Lung (tissue), 13 donors: ENCODE measurements around the gene HM13. TPM values are rescaled to one million over a fixed set of nuclear protein-coding genes. Genes with fewer than 3 reads are reported as not detected.
"Not testable (repeated sequence)": the region's sequence is repeated elsewhere in the genome, so short reads cannot be mapped to it uniquely, and the experiment has no call there.

Source experiments
- ATAC-seq: fragments of 200-7000 bp; cut with Tn5 transposase; one replicate; pipeline ENCODE4 v1.9.1; 2020; ENCODE audit warnings: moderate number of reproducible peaks; ENCODE audit not compliant: insufficient read depth, low FRiP score
- DNase-seq, 3 donors: peaks; one replicate each; pipeline ENCODE4 v3.0.0-alpha.2; 2013 to 2017
- H3K27ac ChIP-seq, 2 donors: one replicate each; pipeline ENCODE4 v1.5.1; 2013; ENCODE audit warnings: mild to moderate bottlenecking in 2 of 2, moderate library complexity in 2 of 2, control low read depth in 1 of 2, inconsistent platforms in 1 of 2, low read depth in 1 of 2, low read length in 1 of 2
- H3K27me3 ChIP-seq, 3 donors: one replicate each; pipeline ENCODE4 v1.5.1; 2013; ENCODE audit warnings: low read length in 2 of 3; ENCODE audit not compliant: control insufficient read depth in 3 of 3, insufficient read depth in 3 of 3
- H3K36me3 ChIP-seq, 4 donors: one replicate each; pipeline ENCODE4 v1.5.1; 2013; ENCODE audit warnings: low read length in 4 of 4, mild to moderate bottlenecking in 1 of 4, moderate library complexity in 1 of 4; ENCODE audit not compliant: control insufficient read depth in 4 of 4, insufficient read depth in 4 of 4
- H3K4me1 ChIP-seq, 5 donors: one replicate each; pipeline ENCODE4 v1.5.1; 2013; ENCODE audit warnings: low read length in 5 of 5, mild to moderate bottlenecking in 2 of 5, moderate library complexity in 1 of 5; ENCODE audit not compliant: control insufficient read depth in 5 of 5, insufficient read depth in 5 of 5
- H3K4me3 ChIP-seq: one replicate; pipeline ENCODE4 v1.5.1; 2013; ENCODE audit warnings: mild to moderate bottlenecking, control low read depth, moderate library complexity
- H3K9ac ChIP-seq, 2 donors: one replicate each; pipeline ENCODE4 v1.5.1; 2013; ENCODE audit warnings: low read length in 2 of 2, control low read depth in 1 of 2; ENCODE audit not compliant: insufficient read depth in 1 of 2
- H3K9me3 ChIP-seq, 4 donors: one replicate each; pipeline ENCODE4 v1.5.1; 2013; ENCODE audit warnings: low read length in 3 of 4, mild to moderate bottlenecking in 1 of 4, moderate library complexity in 1 of 4; ENCODE audit not compliant: control insufficient read depth in 4 of 4, insufficient read depth in 3 of 4
- WGBS, 2 donors: extraction: QIAGEN DNeasy Blood & Tissue Kit; methylation state at CpG; one replicate each; pipeline ENCODE4 v1.1.7; 2013; 5-methylcytosine and 5-hydroxymethylcytosine counted together
- polyA plus RNA-seq, 2 donors: library from polyadenylated mRNA; stranded (reverse); fragments of 200-250 nt; gene quantifications; one replicate each; pipeline ENCODE4 v1.2.1, GENCODE V29; 2013
- small RNA-seq: library from RNA; depleted of rRNA; stranded (forward); fragments of <200 nt; gene quantifications from one replicate; pipeline ENCODE3, GENCODE V24; 2014; ENCODE audit warnings: low replicate concordance
- total RNA-seq, 2 donors: library from RNA; depleted of rRNA in 1 of 2; stranded (reverse); fragments of >200 nt in 1 of 2; gene quantifications; one replicate each; pipeline ENCODE4 v1.2.1, GENCODE V29; 2014 to 2021
- TF ChIP-seq, protein P1 (sequence below): IDR thresholded peaks from 2 replicates; pipeline ENCODE4 v1.5.1; 2012; ENCODE audit warnings: mild to moderate bottlenecking; ENCODE audit errors: control extremely low read depth, extremely low read depth
- donor health status: control.
- donor health status: control.
- donor health status: Bipolar disorder and iron deficiency.
- donor health status: healthy.
- donor health status: DM: yes; HTN: yes; CAD: no.

HM13 gene
- total and polyA plus RNA-seq, 4 donors: 53.5 to 249 (median 205) TPM

DNA sequence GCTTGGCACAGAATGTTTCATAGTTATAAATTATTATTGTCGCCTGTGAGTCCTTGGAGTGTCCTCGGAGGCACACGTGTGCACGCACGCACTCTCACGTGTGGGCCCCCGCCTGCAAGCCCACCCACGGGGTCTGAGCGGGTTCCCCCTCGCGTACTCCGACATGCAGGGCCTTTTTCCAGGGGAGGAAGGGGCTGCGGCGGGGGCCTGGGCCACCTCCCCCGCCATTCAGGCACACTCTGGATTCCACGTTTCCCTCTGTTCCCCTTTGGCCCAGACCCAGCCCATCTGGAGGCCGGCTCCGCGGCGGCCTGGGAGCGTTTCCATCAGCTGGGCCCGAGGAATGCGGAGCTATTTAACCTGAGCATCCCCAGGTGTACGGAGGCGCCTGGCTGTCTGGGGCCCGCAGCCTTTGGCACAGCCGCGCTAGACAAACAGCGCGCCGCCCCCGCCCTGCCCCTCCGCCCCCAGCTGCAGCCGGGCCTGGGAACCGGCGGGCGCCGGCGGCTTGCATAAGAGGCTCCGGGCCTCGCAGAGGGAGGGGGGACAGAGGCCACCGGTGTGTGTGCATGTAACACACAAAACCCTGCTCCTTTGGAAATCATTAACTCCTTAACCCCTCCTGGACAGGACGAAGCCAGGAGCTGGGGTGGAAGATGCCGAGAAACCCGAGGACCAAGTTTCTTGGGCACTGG lies 94.2 kb downstream of the HM13 start:
- TF ChIP-seq, protein P1, sequence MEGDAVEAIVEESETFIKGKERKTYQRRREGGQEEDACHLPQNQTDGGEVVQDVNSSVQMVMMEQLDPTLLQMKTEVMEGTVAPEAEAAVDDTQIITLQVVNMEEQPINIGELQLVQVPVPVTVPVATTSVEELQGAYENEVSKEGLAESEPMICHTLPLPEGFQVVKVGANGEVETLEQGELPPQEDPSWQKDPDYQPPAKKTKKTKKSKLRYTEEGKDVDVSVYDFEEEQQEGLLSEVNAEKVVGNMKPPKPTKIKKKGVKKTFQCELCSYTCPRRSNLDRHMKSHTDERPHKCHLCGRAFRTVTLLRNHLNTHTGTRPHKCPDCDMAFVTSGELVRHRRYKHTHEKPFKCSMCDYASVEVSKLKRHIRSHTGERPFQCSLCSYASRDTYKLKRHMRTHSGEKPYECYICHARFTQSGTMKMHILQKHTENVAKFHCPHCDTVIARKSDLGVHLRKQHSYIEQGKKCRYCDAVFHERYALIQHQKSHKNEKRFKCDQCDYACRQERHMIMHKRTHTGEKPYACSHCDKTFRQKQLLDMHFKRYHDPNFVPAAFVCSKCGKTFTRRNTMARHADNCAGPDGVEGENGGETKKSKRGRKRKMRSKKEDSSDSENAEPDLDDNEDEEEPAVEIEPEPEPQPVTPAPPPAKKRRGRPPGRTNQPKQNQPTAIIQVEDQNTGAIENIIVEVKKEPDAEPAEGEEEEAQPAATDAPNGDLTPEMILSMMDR: no peak
- peak; percentile 83 to 92 (median 89) for DNase-seq
- Histone ChIP-seq H3K27me3 (no peaks in the 10 kb centered on the region), H3K36me3 (peaks cover 0 to 8% (median 0%) of the 10 kb centered on the region in 4 donors), H3K27ac (peak overlapping the region; percentile 26 to 97), H3K4me1 (peaks cover 0 to 49% (median 15%) of the 10 kb centered on the region in 5 donors), H3K4me3 (no peak overlapping the region), H3K9ac (peak overlapping the region in 1 of 2 donors; percentile 16), H3K9me3 (no peaks in the 10 kb centered on the region)
- peak; percentile 5 for ATAC-seq
- WGBS, 2 donors: 10 to 11% methylated on average over 45 of the region's 45 CpGs

DNA sequence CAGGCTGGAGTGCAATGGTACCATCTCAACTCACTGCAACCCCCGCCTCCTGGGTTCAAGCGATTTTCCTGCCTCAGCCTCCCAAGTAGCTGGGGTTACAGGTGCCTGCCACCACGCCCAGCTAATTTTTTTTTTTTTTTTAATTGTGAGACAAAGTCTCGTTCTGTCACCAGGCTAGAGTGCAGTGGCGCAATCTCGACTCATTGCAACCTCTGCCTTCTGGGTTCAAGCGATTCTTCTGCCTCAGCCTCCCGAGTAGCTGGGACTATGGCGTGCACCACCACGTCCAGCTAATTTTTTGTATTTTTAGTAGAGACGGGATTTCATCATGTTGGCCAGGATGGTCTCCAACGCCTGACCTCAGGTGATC lies 98.0 kb downstream of the HM13 start:
- H3K4me3 ChIP-seq, DNase-seq, H3K27me3 ChIP-seq, H3K9me3 ChIP-seq, H3K9ac ChIP-seq, ATAC-seq, H3K36me3 ChIP-seq: not testable (repeated sequence)
- 64 to 75% methylated on average over 11 to 12 of the region's 12 CpGs for WGBS, 2 donors
- peaks cover 0 to 28% (median 11%) of the 10 kb centered on the region in 5 donors for H3K4me1 ChIP-seq
- H3K27ac ChIP-seq: peak overlapping the region in 1 of 2 donors; percentile 45

DNA sequence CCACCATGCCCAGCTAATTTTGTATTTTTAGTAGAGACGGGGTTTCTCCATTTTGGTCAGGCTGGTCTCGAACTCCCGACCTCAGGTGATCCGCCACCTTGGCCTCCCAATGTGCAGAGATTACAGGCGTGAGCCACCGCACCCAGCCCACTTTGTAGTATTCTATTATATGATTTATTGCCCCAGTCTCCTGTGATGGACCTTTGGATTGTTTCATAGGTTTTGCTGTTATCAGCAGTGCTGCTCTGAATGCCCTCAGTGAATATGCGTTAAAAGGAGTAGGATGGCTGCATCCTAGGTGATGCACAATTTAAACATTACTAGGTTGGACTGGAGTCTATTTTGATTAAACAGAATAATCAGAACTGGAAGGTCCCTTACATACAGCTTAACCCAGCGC lies 101.2 kb downstream of the HM13 start:
- DNase-seq: no peak
- TF ChIP-seq, protein P1: no peak
- H3K4me3 ChIP-seq: no peak overlapping the region
- no peaks in the 10 kb centered on the region for H3K9me3 ChIP-seq
- no peak overlapping the region for H3K9ac ChIP-seq
- 97 to 98% methylated on average over 8 of the region's 8 CpGs for WGBS, 2 donors
- peaks cover 0 to 8% (median 6%) of the 10 kb centered on the region in 5 donors for H3K4me1 ChIP-seq
- no peaks in the 10 kb centered on the region for H3K36me3 ChIP-seq
- no peak for ATAC-seq
- no peak overlapping the region for H3K27ac ChIP-seq
- H3K27me3 ChIP-seq: no peaks in the 10 kb centered on the region

DNA sequence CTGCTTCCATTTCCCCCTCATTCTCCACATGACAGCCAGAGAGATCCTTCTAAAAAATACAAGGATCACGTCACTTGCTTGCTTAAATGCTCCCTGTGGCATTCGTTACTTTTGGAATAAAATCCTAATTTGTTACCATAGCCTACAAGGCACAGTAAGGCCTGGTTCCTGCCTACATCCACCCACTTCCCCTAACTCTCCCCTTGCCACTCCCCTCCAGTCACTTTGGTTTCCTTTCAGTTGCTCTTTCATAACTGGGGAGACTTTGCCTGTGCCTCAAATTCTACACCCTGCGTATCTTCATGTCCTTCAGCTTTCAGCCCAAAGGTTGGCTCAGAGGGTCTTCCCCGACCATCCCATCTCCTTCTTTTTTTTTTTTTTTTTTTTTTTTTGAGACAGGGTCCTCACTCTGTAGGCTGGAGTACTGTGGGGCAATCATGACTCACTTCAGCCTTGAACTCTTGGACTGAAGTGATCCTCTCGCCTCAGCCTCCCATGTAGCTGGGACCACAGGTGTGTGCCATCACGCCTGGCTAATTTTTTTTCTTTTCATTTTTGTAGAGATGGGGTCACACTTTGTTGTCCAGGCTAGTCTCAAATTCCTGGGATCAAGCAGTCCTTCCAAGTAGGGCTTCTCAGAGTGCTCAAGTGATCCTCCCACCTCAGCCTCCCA lies 103.3 kb downstream of the HM13 start:
- Histone ChIP-seq H3K9ac (no peak overlapping the region), H3K4me3 (no peak overlapping the region), H3K4me1 (peaks cover 0 to 2% (median 0%) of the 10 kb centered on the region in 5 donors), H3K36me3 (no peaks in the 10 kb centered on the region), H3K9me3 (no peaks in the 10 kb centered on the region), H3K27me3 (no peaks in the 10 kb centered on the region), H3K27ac (no peak overlapping the region)
- ATAC-seq (no peak), DNase-seq (no peak)
- 44 to 70% methylated on average over 6 of the region's 6 CpGs for WGBS, 2 donors
- TF ChIP-seq, protein P1: no peak

Small RNA genes within 50 kb of the gene (small RNA-seq; reads per million reads assigned to genes)
- gene MIR3193: not detected

Other genes with a start within 250 kb of the HM13 start
- gene DEFB116, start 205.9 kb upstream of the HM13 start, total RNA-seq: not detected
- not detected for gene DEFB116, start 205.9 kb upstream of the HM13 start, polyA plus RNA-seq
- not detected for gene DEFB118, start 145.8 kb upstream of the HM13 start, total RNA-seq
- gene DEFB118, start 145.8 kb upstream of the HM13 start, polyA plus RNA-seq: not detected
- gene DEFB119, start 123.9 kb upstream of the HM13 start, total RNA-seq: not detected
- not detected for gene DEFB119, start 123.9 kb upstream of the HM13 start, polyA plus RNA-seq
- not detected for gene DEFB121, start 108.2 kb upstream of the HM13 start, total RNA-seq
- not detected for gene DEFB121, start 108.2 kb upstream of the HM13 start, polyA plus RNA-seq
- gene DEFB123, start 73.8 kb upstream of the HM13 start, total RNA-seq: not detected
- gene DEFB123, start 73.8 kb upstream of the HM13 start, polyA plus RNA-seq: not detected
- gene DEFB124, start 39.3 kb upstream of the HM13 start, total RNA-seq: not detected
- gene DEFB124, start 39.3 kb upstream of the HM13 start, polyA plus RNA-seq: under 1 TPM in 1 of 2 donors, not detected in 1; 0.18 TPM
- gene REM1, start 39.2 kb upstream of the HM13 start, total RNA-seq: 1 to 10 TPM; 1.7 to 7.1 TPM
- 1 to 10 TPM; 1.3 to 1.7 TPM for gene REM1, start 39.2 kb upstream of the HM13 start, polyA plus RNA-seq
- gene ID1, start 90.8 kb downstream of the HM13 start, total RNA-seq: 100 to 1,000 TPM; 251 to 389 TPM
- gene ID1, start 90.8 kb downstream of the HM13 start, polyA plus RNA-seq: 100 to 1,000 TPM; 299 to 824 TPM
- 10 to 100 TPM; 14.4 to 18.8 TPM for gene COX4I2, start 123.5 kb downstream of the HM13 start, total RNA-seq
- gene COX4I2, start 123.5 kb downstream of the HM13 start, polyA plus RNA-seq: 10 to 100 TPM; 21.0 to 51.8 TPM
- 100 to 1,000 TPM; 113 to 150 TPM for gene BCL2L1, start 208.4 kb downstream of the HM13 start, total RNA-seq
- gene BCL2L1, start 208.4 kb downstream of the HM13 start, polyA plus RNA-seq: 100 to 1,000 TPM; 107 to 120 TPM
- 1 to 10 TPM; 1.6 to 6.5 TPM for gene TPX2, start 224.8 kb downstream of the HM13 start, total RNA-seq
- 1 to 10 TPM; 2.0 to 2.1 TPM for gene TPX2, start 224.8 kb downstream of the HM13 start, polyA plus RNA-seq